ENCODE data around the gene RAC2. TPM values are rescaled to one million over a fixed set of nuclear protein-coding genes. Genes with fewer than 3 reads are reported as not detected.

Gene RAC2
- total RNA-seq, 1 donor from 2014 or later, result 111 TPM

- Histone ChIP-seq H3K9me3 (no peaks in the 10 kb centered on the region), H3K27me3 (ENCODE audit: low read depth) (peaks cover 9% of the 10 kb centered on the region), H3K36me3 (no peaks in the 10 kb centered on the region), H3K4me3 (no peak overlapping the region), H3K27ac (no peak overlapping the region), H3K4me1 (peaks cover 5% of the 10 kb centered on the region)
- DNase-seq (no peak), ATAC-seq (no peak)
- intact Hi-C loops (cut with DNase I), result no loop called here
- TF ChIP-seq CTCF (IDR thresholded peaks at IDR 0.05), result no peak
Observed at GRCh38 chr22:37280718-37281117, 36.6 kb upstream of the RAC2 start.

- H3K27me3 ChIP-seq (ENCODE audit: low read depth), result peaks cover 4% of the 10 kb centered on the region
- ATAC-seq, result no peak
- no peak for DNase-seq
- H3K4me3 ChIP-seq, result no peak overlapping the region
- no peak overlapping the region for H3K27ac ChIP-seq
- no peaks in the 10 kb centered on the region for H3K9me3 ChIP-seq
- intact Hi-C loops (cut with DNase I), result no loop called here
- H3K4me1 ChIP-seq, result peaks cover 9% of the 10 kb centered on the region
- H3K36me3 ChIP-seq, result no peaks in the 10 kb centered on the region
- no peak for TF ChIP-seq CTCF (IDR thresholded peaks at IDR 0.05)
Observed at GRCh38 chr22:37279331-37280181, 35.5 kb upstream of the RAC2 start.

GRCh38 chr22:37278261-37278660 is 34.2 kb upstream of the RAC2 start:
- DNase-seq, result no peak
- Histone ChIP-seq H3K4me1 (peaks cover 7% of the 10 kb centered on the region), H3K4me3 (no peak overlapping the region), H3K27me3 (ENCODE audit: low read depth) (peaks cover 3% of the 10 kb centered on the region), H3K36me3 (no peaks in the 10 kb centered on the region), H3K9me3 (no peaks in the 10 kb centered on the region), H3K27ac (no peak overlapping the region)
- TF ChIP-seq CTCF (IDR thresholded peaks at IDR 0.05), result no peak
- ATAC-seq, result no peak
- intact Hi-C loops (cut with DNase I), result no loop called here

- peak; percentile 4 for DNase-seq
- H3K4me3 ChIP-seq, result no peak overlapping the region
Observed at GRCh38 chr22:37277384-37277783, 33.3 kb upstream of the RAC2 start.

GRCh38 chr22:37276776-37277175 is 32.7 kb upstream of the RAC2 start:
- Histone ChIP-seq H3K27ac (no peak overlapping the region), H3K27me3 (ENCODE audit: low read depth) (peaks cover 1% of the 10 kb centered on the region), H3K36me3 (no peaks in the 10 kb centered on the region), H3K9me3 (no peaks in the 10 kb centered on the region), H3K4me3 (no peak overlapping the region), H3K4me1 (peaks cover 7% of the 10 kb centered on the region)
- intact Hi-C loops (cut with DNase I), result no loop called here
- no peak for TF ChIP-seq CTCF (IDR thresholded peaks at IDR 0.05)
- ATAC-seq, result no peak
- peak; percentile 20 for DNase-seq

More at GRCh38 chr22:37277384-37277783, 33.3 kb upstream of the RAC2 start:
- H3K27ac ChIP-seq, result no peak overlapping the region
- intact Hi-C loops (cut with DNase I), result no loop called here
- no peaks in the 10 kb centered on the region for H3K36me3 ChIP-seq
- no peak for ATAC-seq
- H3K27me3 ChIP-seq (ENCODE audit: low read depth), result peaks cover 3% of the 10 kb centered on the region
- peaks cover 7% of the 10 kb centered on the region for H3K4me1 ChIP-seq
- H3K9me3 ChIP-seq, result no peaks in the 10 kb centered on the region
- TF ChIP-seq CTCF (IDR thresholded peaks at IDR 0.05), result no peak
